ENCODE measurements around the gene SETD7.

- TF ChIP-seq CTCF (IDR thresholded peaks at IDR 0.05) = no peak
- no peak for TF ChIP-seq POLR2A (IDR thresholded peaks at IDR 0.05)
These were observed 90.1 kb downstream of the SETD7 start for GRCh38 chr4:139465922-139466321.

Measured in prostate gland (tissue), 2 donors.